ENCODE measurements around the gene MAGI2.

The MAGI2 gene

DNA sequence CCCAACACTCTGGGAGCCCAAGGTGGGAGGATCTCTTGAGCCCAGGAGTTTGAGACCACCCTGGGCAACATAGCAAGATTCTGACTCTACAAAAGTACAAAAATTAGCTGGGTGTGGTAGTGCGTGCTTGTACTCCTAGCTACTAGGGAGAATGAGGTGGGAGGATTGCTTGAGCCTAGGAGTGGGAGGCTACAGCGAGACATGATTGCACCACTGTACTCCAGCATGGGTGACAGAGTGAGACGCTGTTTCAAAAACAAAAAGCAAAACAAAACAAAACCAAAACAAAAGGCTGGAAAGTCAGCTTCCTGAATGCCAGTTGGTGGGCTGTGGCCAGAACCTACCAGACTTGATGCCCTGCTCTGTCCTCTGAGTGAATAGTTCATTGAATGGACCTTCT, 1412.0 kb downstream of the MAGI2 start:
- no peak for DNase-seq (ENCODE audit: low read depth, low spot score)

DNA sequence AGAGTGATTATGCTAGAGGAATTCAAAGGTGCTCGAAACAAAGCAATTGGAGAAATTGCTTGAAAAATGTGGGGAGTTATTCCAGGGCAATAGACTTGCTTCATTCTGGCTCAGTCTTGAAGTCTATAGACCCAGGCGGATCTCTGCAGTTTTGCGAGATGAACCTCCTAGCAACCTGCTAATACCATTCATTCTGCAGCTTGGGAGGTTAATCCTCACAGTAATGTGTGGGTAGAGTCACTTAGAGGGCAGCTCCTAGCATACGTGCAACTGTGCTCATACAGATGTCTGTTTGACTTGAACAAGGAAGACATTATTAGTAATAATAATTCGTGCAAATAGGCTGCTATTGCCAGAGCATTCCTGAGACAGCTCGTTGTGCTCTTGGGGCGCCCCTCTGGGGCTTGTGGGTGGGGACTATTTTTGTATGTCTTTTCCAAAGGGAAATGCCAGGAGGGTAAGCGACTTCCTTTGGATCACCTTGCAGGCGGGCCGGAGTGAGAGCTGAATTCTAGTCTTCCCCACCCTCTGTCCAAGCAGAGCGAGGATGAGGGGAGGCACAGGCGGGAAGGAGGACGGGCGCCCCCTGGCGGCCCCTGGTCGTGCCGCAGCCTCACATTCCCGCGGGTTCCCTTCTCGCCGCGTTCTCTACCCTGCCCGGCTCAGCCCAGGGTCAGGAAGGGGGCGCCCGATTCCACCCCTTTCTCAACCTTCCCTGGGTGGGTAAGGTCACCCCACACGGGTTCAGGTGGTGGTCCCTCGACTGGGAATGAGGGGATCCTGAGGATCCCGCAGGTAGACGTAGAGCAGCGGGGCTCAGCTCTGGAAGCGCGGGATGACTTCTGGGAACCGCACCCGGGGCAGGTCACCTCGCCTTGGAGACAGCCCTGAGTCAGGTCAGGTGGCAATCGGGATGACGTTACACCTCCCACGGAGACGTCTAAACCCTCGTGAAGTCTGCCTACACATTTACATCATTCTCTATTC, 1413.4 kb downstream of the MAGI2 start:
- DNase-seq (ENCODE audit: low read depth, low spot score) = no peak

DNA sequence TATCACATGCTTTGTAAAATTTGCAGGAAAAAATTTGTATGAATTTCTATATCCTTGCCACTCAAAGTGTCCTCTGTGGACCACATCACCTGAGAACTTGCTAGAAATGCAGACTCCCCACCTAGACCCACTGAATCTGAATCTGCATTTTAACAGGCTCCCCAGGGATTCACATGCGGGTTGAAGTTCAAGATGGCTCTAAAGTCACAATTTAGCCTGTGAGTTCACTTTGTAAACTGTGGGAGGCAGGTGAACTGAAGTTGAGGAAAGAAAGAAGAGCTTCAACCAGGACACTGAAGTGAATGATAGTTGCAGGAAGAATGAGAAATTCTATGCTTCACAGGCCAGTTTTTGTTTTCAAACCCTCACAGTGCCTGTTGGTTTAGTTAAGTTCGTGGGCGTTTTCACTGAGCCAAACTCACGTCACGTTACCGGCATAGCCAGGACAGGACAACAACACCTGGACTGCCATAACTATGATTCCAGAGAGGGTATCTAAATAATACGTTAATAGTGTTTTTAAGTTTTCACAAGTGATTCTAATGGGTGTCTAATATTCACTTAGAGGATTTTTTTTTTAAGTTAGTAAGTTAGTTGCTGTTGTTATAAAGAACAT, 1414.9 kb downstream of the MAGI2 start:
- DNase-seq (ENCODE audit: low read depth, low spot score) = no peak

DNA sequence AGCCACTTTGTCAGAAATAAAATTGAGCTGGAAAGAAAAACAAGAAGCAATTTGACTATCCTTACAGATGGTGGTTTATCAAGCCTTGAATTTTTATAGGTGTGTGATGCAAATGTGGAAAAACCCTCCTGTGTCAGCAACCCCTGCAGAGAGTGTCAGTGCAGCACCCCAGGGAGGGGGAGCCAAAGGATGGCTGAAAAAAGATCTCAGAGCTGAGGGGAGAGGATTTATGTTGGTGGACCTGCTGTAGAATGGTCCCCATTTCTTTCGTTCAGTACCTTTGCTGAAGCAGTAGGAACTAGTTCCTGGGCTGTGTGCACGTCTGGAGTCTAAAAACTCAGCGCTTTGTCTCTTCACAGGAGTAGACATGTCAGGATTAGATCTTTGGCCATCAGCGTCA, 1415.9 kb downstream of the MAGI2 start:
- DNase-seq (ENCODE audit: low read depth, low spot score) = no peak

DNA sequence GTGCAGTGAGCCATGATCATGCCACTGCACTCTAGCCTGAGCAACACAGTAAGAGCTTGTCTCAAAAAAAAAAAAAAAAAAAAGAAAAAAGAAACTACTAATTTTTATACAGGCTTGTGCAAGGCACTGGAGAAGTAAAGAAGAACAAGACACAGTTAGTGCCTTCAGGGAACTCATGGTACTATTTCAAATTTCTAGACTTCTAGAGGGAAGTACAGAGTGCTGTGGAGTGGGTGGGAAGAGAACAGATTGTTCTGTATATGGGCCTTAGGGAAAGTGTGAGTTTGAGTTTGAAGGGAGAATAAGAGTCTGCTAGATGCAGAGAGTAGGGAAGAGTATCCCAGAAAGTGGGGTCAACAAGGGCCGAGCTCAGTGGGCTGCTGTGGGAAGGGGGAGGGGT, 1420.1 kb downstream of the MAGI2 start:
- no peak for DNase-seq (ENCODE audit: low read depth, low spot score)

DNA sequence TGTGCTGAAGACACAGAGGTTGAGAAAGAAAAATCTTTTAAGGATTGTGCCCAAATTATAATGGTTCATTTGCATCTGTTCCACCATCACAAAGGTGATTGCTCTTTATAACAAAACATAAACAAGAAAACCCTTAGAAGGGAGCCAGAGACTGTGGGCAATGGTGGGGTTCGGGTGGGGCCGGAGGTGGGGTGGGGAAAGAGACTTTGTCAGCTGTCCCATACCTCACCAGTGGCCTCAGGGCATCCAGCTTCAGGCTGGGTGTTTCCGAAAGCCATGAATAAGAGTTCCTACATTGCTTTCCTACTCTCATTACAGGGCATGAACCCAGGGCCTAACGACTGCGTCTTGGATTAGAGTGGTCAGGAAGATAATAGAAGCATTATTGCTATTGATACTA, 1427.0 kb downstream of the MAGI2 start:
- no peak for DNase-seq (ENCODE audit: low read depth, low spot score)

DNA sequence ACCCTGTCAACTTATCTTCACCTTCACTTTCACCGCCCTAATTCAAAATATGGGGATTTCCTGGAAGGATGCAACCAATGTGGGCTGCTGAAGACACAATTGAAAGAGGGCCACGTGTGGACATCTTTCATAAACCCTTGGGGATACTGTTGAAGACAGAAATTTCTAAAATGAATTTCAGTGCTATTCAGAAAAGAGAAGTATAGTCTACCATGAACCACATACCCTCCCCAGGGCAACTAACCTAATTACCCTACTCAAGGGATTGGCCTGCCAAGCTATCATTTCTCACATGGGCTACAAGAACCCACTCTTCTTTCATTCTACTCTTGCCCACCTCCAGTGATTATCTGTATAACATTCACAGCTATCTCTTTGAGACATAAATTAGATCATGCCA, 1428.9 kb downstream of the MAGI2 start:
- DNase-seq (ENCODE audit: low read depth, low spot score) = no peak

DNA sequence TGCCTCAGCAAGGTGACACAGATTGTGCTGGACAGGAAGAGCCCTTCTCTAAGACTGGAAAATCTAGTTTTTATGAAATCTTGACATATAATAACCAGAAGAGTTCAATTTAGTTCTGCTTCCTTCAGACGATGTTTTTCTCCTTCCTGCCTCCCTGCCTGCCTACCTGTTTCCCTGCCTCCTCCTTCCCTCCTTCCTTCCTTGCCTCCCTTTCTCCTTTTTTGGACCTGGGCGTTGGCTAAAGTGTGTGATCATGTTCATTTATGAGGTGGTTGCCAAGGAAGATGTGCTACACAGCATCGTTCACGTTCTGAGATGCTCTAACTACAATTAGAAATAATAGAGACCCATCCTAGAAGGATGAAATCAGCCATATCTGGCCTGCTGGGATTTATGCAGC, 1430.3 kb downstream of the MAGI2 start:
- DNase-seq (ENCODE audit: low read depth, low spot score) = no peak

DNA sequence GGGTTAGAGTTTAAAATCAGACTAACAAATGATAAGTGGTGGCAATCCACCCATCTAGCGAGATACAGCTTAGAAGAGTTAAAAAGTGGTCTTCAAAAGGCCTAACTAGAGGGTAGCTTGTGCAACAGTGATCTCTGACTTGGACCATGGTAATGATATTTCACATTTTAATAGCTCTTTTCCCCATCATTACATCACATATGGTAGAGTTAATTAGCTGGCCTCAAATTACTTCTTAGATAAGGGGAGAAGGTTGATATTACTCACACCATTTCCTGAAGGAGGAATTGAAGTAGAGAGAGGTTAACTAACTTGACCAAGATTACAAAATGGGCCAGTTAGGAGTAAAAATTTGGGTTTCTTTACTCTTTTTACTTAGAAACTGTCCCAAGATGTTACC, 1431.3 kb downstream of the MAGI2 start:
- no peak for DNase-seq (ENCODE audit: low read depth, low spot score)

DNA sequence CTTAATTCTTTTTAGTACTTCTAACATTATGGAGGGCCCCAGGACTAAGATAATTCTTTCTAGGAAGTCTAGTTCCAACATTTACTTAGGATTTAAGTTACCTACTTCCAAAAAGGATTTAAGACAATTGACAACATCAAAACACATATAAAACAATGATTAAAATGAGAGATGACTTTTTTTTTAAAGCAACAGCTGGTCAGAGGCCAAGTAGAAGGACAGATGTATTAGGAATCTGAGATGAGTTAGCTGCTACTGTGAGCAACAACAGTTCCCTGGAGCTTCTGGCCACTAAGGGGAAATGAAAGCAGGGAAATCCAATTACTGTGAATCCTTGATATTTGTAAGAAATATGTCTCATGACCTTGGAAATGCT, 1432.6 kb downstream of the MAGI2 start:
- DNase-seq (ENCODE audit: low read depth, low spot score) = no peak

DNA sequence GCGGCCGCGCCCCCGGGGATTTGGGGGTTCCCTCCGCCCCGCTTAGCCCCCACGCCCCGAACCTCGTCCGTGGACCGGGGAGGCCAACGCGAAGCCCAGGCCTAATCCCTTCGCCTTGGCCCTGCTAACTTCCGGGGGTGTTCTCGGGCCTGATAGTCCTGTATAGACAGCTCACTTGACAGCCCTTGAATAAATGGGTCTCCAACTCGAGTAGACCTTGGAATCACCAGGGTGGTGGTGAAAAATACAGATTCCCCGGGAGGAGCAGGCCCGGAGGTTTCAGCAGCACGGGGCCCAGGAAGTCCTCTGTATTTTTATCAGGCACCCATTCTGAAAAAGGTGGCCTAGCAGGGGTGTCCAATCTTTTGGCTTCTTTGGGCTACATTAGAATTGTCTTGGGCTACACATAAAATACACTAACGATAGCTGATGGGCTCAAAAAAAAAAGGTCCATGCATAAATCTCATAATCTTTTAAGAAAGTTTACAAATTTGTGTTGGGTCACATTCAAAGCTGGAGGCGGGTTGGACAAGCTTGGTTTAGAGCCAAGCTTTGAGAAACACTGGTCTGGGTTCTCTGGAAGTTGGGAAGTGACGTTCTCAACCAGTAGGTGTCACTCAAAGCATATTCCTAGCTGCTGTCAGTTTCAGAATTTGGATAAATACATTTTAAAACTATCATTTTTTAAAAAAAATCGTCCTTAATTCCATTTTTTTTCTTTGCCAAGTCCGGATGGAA, 1433.2 kb downstream of the MAGI2 start:
- peak; percentile 58 for DNase-seq (ENCODE audit: low read depth, low spot score)

DNA sequence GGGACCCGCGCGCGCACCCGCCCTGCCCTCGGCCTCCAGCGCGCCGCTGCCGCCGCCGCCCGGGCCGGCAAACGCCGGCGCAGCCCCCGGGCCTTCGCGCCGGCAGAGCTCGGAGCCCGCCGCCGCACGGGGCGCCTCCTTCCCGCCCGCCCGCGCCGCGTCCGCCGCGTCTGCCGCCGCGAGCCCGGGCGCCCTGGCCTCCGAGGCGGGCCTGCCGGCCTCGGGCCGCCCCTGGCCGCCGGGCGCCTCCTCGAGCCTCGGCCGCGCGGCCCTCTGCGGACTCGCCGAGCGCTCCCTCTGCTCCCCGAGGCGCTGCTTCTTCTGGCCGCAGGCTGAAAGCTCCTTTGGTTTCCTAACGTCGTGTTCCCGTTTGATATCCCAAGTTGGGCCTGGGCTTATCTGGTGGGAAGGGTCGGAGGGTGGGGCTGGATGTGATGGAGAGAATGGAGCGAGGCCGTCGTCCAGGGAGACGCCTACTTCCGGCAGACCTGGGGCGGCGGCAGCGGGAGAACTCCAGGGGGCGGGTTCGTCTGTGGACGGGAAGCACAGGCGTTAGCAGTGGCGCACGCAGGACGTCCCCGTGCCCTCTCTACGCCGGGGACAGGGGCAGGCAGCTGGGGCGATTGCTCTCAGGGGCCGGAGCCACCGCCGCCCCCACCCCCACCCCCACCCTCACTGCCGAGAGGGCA, 1433.9 kb downstream of the MAGI2 start:
- DNase-seq (ENCODE audit: low read depth, low spot score) = no peak

DNA sequence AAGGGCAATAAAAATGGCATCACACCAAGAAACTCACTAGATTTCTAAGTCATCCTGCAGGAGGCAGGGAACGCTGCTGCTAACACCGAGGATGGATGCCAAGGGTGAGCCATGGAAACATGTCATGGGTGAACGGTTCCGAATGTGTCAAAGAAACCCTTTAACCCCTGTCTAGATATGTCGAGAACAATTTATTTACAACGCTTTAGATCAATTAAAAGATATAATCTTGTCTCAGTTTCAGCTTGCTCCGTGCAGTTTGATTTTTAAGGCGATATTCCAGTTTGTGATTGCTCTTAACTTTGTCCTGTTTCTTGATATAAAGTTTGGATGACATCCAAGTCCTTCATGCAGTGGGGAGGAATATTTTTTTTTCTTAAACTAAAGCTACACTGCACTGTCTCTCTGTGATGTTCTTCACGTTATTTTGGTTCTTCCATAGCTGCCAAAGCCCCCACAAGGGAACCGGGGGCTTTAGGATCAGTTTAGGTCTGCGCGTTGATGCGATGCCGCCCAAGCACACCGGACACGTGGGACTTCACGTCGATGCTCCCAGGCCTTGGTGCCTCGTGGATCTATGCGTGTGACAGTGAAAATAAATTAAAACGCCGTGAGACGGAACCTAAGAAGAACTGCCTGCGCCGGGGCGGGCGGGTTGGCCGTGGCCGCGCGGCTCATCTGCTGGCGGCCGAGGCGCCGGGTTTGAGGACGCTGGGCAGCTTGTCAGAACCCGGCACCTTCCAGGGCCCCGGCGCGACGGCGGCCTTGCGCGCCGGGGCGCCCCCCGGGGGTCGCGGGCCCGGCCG, 1434.6 kb downstream of the MAGI2 start:
- DNase-seq (ENCODE audit: low read depth, low spot score) = no peak

DNA sequence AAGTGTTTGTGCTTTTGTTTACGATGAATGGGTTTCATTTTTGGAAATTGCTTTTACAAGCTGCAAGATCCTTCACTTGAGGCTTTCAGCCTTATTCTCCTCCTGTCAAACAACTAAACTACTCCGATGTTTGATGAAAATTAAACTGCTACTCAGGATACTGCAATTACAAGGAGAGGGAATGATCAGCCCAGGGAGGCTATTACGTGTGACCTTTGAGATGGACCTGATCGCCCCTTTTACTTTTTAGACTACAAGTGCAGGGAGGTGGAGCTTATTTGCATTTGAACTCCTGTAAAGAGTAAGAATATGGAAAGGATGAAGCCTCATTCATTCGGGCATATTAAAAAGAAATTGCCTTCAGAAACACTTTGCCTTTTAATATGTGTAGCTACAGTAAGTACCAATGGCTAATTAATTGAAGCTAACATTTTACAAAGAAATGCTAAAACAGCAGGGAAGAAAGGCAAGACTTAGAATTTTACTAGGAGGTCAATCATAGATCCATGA, 1435.8 kb downstream of the MAGI2 start:
- no peak for DNase-seq (ENCODE audit: low read depth, low spot score)

DNA sequence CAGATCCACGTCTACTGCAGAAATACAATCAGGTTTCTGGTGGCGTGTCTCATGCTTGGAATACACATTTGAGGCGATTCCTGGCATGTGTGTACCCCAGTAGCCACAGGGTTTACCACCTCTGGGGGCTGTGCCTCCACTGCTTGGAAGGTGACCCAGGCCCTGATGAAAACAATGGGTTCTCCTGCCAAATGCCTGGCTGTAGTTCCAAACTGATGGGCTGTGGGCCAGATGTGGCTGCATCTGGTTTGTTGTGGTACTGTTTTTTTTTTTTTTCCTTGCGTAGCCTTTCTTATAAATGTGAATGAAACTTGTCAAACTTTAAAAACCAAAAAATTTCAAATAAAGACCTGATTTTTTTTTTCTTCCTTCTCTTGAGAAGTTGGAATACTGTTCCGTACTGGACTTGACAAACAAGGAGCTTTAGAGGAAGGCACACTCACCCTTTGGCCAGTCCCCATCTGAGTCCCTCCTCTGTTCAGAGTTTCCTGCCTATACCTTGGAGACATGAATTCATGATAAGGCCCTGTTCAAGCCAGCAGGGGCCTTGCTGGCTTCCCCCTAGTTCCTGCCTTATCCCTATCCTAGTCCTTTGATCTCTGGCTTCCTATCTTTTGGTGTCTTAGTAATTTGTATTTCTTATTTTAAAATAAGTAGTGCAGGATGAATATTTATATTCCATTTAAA, 1437.8 kb downstream of the MAGI2 start:
- no peak for DNase-seq (ENCODE audit: low read depth, low spot score)

DNA sequence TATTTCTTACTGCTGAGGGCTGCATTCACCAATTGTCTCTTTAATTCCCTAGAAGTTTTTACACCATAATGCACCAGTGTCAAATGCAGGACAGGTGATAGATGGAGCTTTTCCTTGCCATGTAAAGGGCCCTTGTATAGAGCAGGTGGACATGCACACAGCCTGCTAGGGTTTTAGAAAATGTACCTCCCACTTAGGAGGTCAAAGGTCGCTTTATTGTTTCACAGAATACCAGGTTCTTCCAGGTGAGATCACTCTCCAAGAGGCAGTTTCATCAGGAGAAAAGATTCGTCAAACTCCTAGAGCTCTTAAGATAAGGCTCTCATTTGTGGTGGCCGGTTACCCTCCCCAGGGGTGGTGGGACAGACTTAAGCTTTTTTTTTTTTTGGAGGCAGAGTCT, 1439.1 kb downstream of the MAGI2 start:
- DNase-seq (ENCODE audit: low read depth, low spot score) = no peak

DNA sequence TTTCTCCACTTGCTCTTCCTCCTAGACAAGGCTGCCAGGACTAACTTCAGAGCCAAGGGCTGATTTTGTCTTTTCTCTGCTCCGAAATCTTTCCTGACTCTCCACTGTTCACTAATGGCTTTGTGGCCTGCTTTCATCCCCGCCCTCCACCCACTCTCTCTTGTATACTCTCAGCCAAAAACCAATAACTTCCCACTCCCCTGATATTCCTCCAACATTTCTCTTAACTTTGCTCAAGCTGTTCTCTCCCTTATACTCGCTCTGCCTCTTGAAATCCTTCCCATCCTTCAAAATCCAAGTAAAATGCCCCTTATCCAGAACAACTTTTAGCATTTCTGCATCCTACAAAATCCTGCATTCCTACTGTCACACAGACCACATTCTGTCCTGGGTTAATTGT, 1440.1 kb downstream of the MAGI2 start:
- no peak for DNase-seq (ENCODE audit: low read depth, low spot score)

DNA sequence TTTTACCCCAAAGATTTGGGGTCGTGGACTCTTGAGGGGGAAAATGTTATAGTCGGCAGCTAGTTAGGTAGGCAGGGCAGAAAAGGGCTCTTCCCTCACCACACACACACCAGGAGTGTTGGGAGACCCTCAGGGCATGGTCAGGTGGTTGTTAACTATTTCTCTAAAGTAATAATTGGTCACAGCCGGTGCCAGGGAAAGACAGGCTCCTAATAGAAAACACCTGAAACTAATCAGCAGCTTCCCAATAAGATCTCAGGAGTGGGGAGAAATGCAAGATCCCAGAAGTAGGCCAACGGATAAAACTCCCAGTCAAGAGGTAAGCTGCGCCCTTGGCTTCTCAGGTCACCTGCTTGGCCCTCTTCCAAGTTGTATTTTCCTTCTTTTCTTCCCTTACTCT, 1441.8 kb downstream of the MAGI2 start:
- DNase-seq (ENCODE audit: low read depth, low spot score) = no peak

DNA sequence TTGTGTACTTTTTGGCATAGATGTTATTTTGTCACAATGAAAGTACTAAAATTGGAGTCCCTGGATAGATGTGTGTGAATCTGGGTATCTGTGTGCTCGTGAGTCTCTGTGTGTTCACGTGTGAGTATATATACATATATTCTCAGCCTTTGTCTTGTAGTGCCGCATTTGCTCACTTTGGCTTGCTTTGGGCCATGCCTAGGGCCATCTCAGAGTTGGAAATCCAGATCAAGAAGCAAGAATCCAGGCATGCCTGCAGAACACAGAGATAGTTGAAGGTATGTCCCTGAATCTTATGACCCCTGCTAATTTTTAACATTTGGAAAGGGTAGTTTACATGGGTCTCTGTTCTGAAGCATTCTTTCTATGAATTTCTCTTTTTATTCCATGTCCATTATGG, 1446.2 kb downstream of the MAGI2 start:
- DNase-seq (ENCODE audit: low read depth, low spot score) = no peak

DNA sequence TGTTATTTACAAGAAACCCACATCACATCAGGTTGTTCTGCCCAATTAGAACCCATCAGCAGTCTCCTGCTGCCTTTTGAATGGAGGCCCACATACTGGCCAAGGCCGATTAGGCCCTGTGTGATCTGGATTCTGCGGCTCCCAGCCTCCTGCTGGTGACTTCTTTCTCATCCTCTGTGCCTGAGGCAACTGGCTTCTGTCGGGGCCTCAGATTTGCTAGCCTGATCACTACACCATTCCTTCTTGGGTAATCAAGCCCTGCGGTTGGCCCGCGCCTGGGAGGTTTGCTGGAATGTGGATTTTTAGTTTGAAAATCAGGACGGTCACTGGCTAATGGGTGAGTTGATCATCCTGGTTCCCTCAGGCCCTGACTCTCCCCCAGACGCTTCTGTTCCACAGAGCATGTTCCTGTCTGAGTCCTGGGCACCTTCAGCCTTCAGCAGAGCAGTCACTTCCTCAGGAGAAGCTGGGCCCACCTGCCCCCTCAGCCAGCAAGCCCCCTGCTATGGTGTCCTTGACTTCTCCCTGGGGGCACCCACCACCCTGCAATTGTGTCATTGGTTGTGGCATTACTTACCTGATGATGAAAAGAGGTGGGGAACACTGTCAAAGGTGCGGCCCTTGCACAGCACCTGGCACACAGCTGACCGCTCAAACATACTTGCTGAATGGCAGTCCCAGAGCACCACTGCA, 1447.3 kb downstream of the MAGI2 start:
- no peak for DNase-seq (ENCODE audit: low read depth, low spot score)
